Bronchial epithelial cell (primary cell): Measurements from ENCODE around the gene GALNT13. TPM values are rescaled to one million over a fixed set of nuclear protein-coding genes. Genes with fewer than 3 reads are reported as not detected.

Source experiments
- DNase-seq: peaks from one replicate; pipeline ENCODE4 v3.0.0-alpha.2; 2010; ENCODE audit warnings: low read depth
- FAIRE-seq: peaks from 2 replicates; lab custom pipeline; 2011; peaks lifted over from hg19 to GRCh38; lab: Jason Lieb, UNC
- H3K27me3 ChIP-seq: 2 replicates; pipeline ENCODE4 v1.5.1; 2011; ENCODE audit warnings: low read length; ENCODE audit not compliant: control insufficient read depth, insufficient read depth
- H3K36me3 ChIP-seq: 2 replicates; pipeline ENCODE4 v1.5.1; 2011; ENCODE audit warnings: low read length; ENCODE audit not compliant: control insufficient read depth, insufficient read depth
- H3K4me3 ChIP-seq: 2 replicates; pipeline ENCODE4 v1.5.1; 2011; ENCODE audit warnings: mild to moderate bottlenecking, low read depth, low read length, control low read depth
- CTCF ChIP-seq: IDR thresholded peaks from 2 replicates; pipeline ENCODE4 v1.5.1; 2011; ENCODE audit warnings: mild to moderate bottlenecking, moderate library complexity, low read length, control low read depth, inconsistent platforms; ENCODE audit not compliant: insufficient read depth, severe bottlenecking
- total RNA-seq: library from RNA; depleted of rRNA; stranded (reverse); fragments of >200 nt; gene quantifications from 2 replicates; pipeline ENCODE4 v1.2.1, GENCODE V29; 2014

Gene GALNT13
- total RNA-seq, 1 donor from 2014 or later, result 1.3 TPM

- Histone ChIP-seq H3K27me3 (no peaks in the 10 kb centered on the region), H3K4me3 (no peak overlapping the region), H3K36me3 (no peaks in the 10 kb centered on the region)
- FAIRE-seq, result no peak
- DNase-seq, result no peak
- no peak for TF ChIP-seq CTCF
These were observed 510.4 kb downstream of the GALNT13 start for GRCh38 chr2:154381931-154382794.

GRCh38 chr2:154386186-154386585 lies 514.5 kb downstream of the GALNT13 start:
- no peak for TF ChIP-seq CTCF
- no peaks in the 10 kb centered on the region for H3K27me3 ChIP-seq
- no peak for DNase-seq
- FAIRE-seq, result no peak
- no peak overlapping the region for H3K4me3 ChIP-seq
- no peaks in the 10 kb centered on the region for H3K36me3 ChIP-seq

- FAIRE-seq, result no peak
- Histone ChIP-seq H3K36me3 (no peaks in the 10 kb centered on the region), H3K27me3 (no peaks in the 10 kb centered on the region), H3K4me3 (no peak overlapping the region)
- TF ChIP-seq CTCF, result no peak
- no peak for DNase-seq
These were observed 519.3 kb downstream of the GALNT13 start for GRCh38 chr2:154391051-154391450.

- DNase-seq (no peak), FAIRE-seq (no peak)
- H3K36me3 ChIP-seq, result no peaks in the 10 kb centered on the region
- no peaks in the 10 kb centered on the region for H3K27me3 ChIP-seq
- H3K4me3 ChIP-seq, result no peak overlapping the region
- TF ChIP-seq CTCF, result no peak
These were observed 520.5 kb downstream of the GALNT13 start for GRCh38 chr2:154392256-154392655.

- FAIRE-seq (no peak), DNase-seq (no peak)
- no peak overlapping the region for H3K4me3 ChIP-seq
- no peak for TF ChIP-seq CTCF
- H3K36me3 ChIP-seq, result no peaks in the 10 kb centered on the region
- no peaks in the 10 kb centered on the region for H3K27me3 ChIP-seq
These were observed 522.9 kb downstream of the GALNT13 start for GRCh38 chr2:154394600-154394999.
